ENCODE measurements around the gene SEC31B. TPM values are rescaled to one million over a fixed set of nuclear protein-coding genes. Genes with fewer than 3 reads are reported as not detected.

Gene SEC31B
- total RNA-seq, 2 donors from 2014 or later, result 9.0 to 13.6 TPM

DNA sequence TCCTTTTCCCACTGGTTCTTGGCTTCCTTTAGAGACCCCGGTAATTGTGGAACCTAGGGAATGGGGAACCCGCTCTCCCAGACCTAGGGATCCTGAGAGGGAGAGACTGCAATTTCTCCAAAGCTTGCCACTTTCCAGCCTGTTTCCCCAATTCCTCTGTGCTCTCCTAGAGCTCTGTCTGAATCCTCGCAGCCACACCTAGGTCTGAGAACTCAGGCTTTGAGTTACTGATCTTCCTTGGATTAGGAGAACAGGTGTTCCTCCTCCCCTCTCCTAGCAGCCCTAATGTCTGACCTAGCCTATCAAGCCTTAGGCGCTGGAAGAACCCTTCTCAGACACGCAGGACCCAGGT is 36.9 kb downstream of the SEC31B start:
- Mint-ChIP-seq H3K4me3 (peak overlapping the region; percentile 49), H3K27me3 (ENCODE audit: insufficient read depth) (peaks cover 100% of the 10 kb centered on the region), H3K4me1 (peaks cover 40% of the 10 kb centered on the region), H3K36me3 (ENCODE audit: low read depth) (peaks cover under 1% of the 10 kb centered on the region), H3K27ac (no peak overlapping the region), H3K9me3 (no peaks in the 10 kb centered on the region)
- Histone ChIP-seq H3K4me3 (ENCODE audit: low read length) (no peak overlapping the region), H3K9me3 (ENCODE audit: control insufficient read depth, low read length) (no peaks in the 10 kb centered on the region), H3K27me3 (ENCODE audit: control insufficient read depth, insufficient read depth, low read length, poor library complexity, severe bottlenecking) (peaks cover 97% of the 10 kb centered on the region), H3K27ac (ENCODE audit: low read depth, low read length) (no peak overlapping the region), H3K9ac (ENCODE audit: extremely low read depth, low read length, poor library complexity, severe bottlenecking) (no peak overlapping the region), H3K36me3 (ENCODE audit: control insufficient read depth, insufficient read depth, low read length) (no peaks in the 10 kb centered on the region), H3K4me1 (ENCODE audit: control insufficient read depth, insufficient read depth, low read length) (peaks cover 28% of the 10 kb centered on the region)
- TF ChIP-seq, protein P1, sequence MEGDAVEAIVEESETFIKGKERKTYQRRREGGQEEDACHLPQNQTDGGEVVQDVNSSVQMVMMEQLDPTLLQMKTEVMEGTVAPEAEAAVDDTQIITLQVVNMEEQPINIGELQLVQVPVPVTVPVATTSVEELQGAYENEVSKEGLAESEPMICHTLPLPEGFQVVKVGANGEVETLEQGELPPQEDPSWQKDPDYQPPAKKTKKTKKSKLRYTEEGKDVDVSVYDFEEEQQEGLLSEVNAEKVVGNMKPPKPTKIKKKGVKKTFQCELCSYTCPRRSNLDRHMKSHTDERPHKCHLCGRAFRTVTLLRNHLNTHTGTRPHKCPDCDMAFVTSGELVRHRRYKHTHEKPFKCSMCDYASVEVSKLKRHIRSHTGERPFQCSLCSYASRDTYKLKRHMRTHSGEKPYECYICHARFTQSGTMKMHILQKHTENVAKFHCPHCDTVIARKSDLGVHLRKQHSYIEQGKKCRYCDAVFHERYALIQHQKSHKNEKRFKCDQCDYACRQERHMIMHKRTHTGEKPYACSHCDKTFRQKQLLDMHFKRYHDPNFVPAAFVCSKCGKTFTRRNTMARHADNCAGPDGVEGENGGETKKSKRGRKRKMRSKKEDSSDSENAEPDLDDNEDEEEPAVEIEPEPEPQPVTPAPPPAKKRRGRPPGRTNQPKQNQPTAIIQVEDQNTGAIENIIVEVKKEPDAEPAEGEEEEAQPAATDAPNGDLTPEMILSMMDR (conservative IDR thresholded peaks at IDR 0.05), result peak; percentile 46
- DNase-seq, result no peak
- 46% methylated on average over 5 of the region's 5 CpGs; no CpG with 5 or more reads in 1 of the 2 experiments for WGBS, 2 experiments (ENCODE audit: insufficient coverage in 1 of 2, insufficient read length in 1 of 2)

DNA sequence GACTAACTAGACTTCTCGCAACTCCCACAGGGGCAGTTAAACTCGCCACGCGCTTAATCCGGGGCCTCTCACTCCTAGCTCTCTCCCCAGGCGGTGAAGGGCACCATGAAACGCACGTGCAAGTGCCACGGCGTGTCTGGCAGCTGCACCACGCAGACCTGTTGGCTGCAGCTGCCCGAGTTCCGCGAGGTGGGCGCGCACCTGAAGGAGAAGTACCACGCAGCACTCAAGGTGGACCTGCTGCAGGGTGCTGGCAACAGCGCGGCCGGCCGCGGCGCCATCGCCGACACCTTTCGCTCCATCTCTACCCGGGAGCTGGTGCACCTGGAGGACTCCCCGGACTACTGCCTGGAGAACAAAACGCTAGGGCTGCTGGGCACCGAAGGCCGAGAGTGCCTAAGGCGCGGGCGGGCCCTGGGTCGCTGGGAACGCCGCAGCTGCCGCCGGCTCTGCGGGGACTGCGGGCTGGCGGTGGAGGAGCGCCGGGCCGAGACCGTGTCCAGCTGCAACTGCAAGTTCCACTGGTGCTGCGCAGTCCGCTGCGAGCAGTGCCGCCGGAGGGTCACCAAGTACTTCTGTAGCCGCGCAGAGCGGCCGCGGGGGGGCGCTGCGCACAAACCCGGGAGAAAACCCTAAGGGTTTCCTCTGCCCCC is 37.4 kb downstream of the SEC31B start:
- Mint-ChIP-seq H3K36me3 (ENCODE audit: low read depth) (no peaks in the 10 kb centered on the region), H3K27ac (no peak overlapping the region), H3K27me3 (ENCODE audit: insufficient read depth) (peaks cover 100% of the 10 kb centered on the region), H3K9me3 (no peaks in the 10 kb centered on the region), H3K4me3 (peak overlapping the region; percentile 49), H3K4me1 (peaks cover 40% of the 10 kb centered on the region)
- Histone ChIP-seq H3K27me3 (ENCODE audit: control insufficient read depth, insufficient read depth, low read length, poor library complexity, severe bottlenecking) (peaks cover 97% of the 10 kb centered on the region), H3K4me3 (ENCODE audit: low read length) (peak overlapping the region; percentile 67), H3K9ac (ENCODE audit: extremely low read depth, low read length, poor library complexity, severe bottlenecking) (no peak overlapping the region), H3K9me3 (ENCODE audit: control insufficient read depth, low read length) (no peaks in the 10 kb centered on the region), H3K27ac (ENCODE audit: low read depth, low read length) (no peak overlapping the region), H3K4me1 (ENCODE audit: control insufficient read depth, insufficient read depth, low read length) (peaks cover 28% of the 10 kb centered on the region), H3K36me3 (ENCODE audit: control insufficient read depth, insufficient read depth, low read length) (no peaks in the 10 kb centered on the region)
- DNase-seq, result peak; percentile 90
- 3 to 4% methylated on average over 19 to 58 of the region's 59 CpGs for WGBS, 2 experiments (ENCODE audit: insufficient coverage in 1 of 2, insufficient read length in 1 of 2)
- TF ChIP-seq, protein P1 (conservative IDR thresholded peaks at IDR 0.05), result peak; percentile 99

DNA sequence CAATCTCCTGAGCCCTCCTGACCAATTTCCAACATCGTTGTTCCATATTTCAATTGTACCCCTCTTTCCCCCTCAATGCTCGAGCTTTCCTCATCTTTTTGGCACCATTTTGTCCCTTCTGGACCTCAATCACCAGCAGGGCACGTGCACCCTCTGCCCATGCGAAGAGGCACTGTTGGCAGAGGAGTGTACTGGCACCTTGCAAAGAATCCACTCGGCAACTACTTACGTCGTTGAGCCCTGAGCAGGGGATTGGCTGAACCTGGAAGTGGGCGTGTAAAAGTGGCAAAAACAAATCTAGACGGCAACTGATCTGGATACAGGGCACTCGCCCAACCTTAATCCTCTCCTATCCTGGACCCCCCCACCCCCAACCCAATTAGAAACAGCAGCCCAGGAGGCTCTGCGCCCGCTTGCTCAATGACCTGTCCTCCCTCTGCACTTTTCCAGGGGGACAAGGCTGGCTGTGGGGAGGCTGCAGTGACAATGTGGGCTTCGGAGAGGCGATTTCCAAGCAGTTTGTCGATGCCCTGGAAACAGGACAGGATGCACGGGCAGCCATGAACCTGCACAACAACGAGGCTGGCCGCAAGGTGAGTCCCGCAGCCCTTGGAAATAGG is 38.1 kb downstream of the SEC31B start:
- DNase-seq, result peak; percentile 98
- no peaks in the 10 kb centered on the region for H3K36me3 ChIP-seq (ENCODE audit: control insufficient read depth, insufficient read depth, low read length)
- no peak overlapping the region for H3K27ac ChIP-seq (ENCODE audit: low read depth, low read length)
- TF ChIP-seq, protein P1 (conservative IDR thresholded peaks at IDR 0.05), result no peak
- WGBS, 2 experiments (ENCODE audit: insufficient coverage in 1 of 2, insufficient read length in 1 of 2), result 3 to 4% methylated on average over 14 to 19 of the region's 19 CpGs
- no peaks in the 10 kb centered on the region for H3K9me3 ChIP-seq (ENCODE audit: control insufficient read depth, low read length)
- peaks cover 37% of the 10 kb centered on the region for H3K4me1 Mint-ChIP-seq
- peaks cover 94% of the 10 kb centered on the region for H3K27me3 ChIP-seq (ENCODE audit: control insufficient read depth, insufficient read depth, low read length, poor library complexity, severe bottlenecking)
- H3K4me3 ChIP-seq (ENCODE audit: low read length), result peak overlapping the region; percentile 67
- no peak overlapping the region for H3K27ac Mint-ChIP-seq
- no peaks in the 10 kb centered on the region for H3K9me3 Mint-ChIP-seq
- no peaks in the 10 kb centered on the region for H3K36me3 Mint-ChIP-seq (ENCODE audit: low read depth)
- H3K9ac ChIP-seq (ENCODE audit: extremely low read depth, low read length, poor library complexity, severe bottlenecking), result no peak overlapping the region
- peak overlapping the region; percentile 49 for H3K4me3 Mint-ChIP-seq
- peaks cover 96% of the 10 kb centered on the region for H3K27me3 Mint-ChIP-seq (ENCODE audit: insufficient read depth)
- H3K4me1 ChIP-seq (ENCODE audit: control insufficient read depth, insufficient read depth, low read length), result peaks cover 26% of the 10 kb centered on the region
